GM18519 (cell line): ENCODE data around the gene RBPJ.
A peak's percentile ranks its signal among the peaks of the same experiment; 100 is the strongest.
"Not testable (repeated sequence)": the region's sequence is repeated elsewhere in the genome, so short reads cannot be mapped to it uniquely, and the experiment has no call there.

Source experiments
- ATAC-seq: cut with Tn5 transposase; IDR thresholded peaks from one replicate; pipeline ENCODE4 v1.9.1; 2021; ENCODE audit warnings: mild to moderate bottlenecking, moderate library complexity; ENCODE audit not compliant: unreplicated experiment, low FRiP score

The RBPJ gene

GRCh38 chr4:26369132-26369531 is 48.3 kb downstream of the RBPJ start:
- ATAC-seq = no peak

- ATAC-seq = no peak
Observed at GRCh38 chr4:26369581-26369980, 48.8 kb downstream of the RBPJ start.

GRCh38 chr4:26372076-26372475 is 51.3 kb downstream of the RBPJ start:
- ATAC-seq = no peak

GRCh38 chr4:26372525-26373172 is 51.8 kb downstream of the RBPJ start:
- ATAC-seq = peak; percentile 89

GRCh38 chr4:26375551-26375950 is 54.7 kb downstream of the RBPJ start:
- no peak for ATAC-seq

GRCh38 chr4:26377328-26378311 is 56.8 kb downstream of the RBPJ start:
- ATAC-seq = no peak

GRCh38 chr4:26379837-26380236 is 59.0 kb downstream of the RBPJ start:
- ATAC-seq = no peak

- no peak for ATAC-seq
Observed at GRCh38 chr4:26380740-26381139, 59.9 kb downstream of the RBPJ start.

GRCh38 chr4:26384380-26385057 is 63.7 kb downstream of the RBPJ start:
- no peak for ATAC-seq

- no peak for ATAC-seq
Observed at GRCh38 chr4:26385690-26386089, 64.9 kb downstream of the RBPJ start.

- ATAC-seq = no peak
Observed at GRCh38 chr4:26386386-26386785, 65.6 kb downstream of the RBPJ start.

GRCh38 chr4:26388671-26389070 is 67.9 kb downstream of the RBPJ start:
- ATAC-seq = no peak

GRCh38 chr4:26397086-26397485 is 76.3 kb downstream of the RBPJ start:
- no peak for ATAC-seq

GRCh38 chr4:26400132-26400531 is 79.3 kb downstream of the RBPJ start:
- ATAC-seq = no peak

- ATAC-seq = not testable (repeated sequence)
Observed at GRCh38 chr4:26402017-26402416, 81.2 kb downstream of the RBPJ start.

GRCh38 chr4:26402458-26402857 is 81.6 kb downstream of the RBPJ start:
- ATAC-seq = no peak

- no peak for ATAC-seq
Observed at GRCh38 chr4:26404743-26405206, 84.0 kb downstream of the RBPJ start.

- no peak for ATAC-seq
Observed at GRCh38 chr4:26406346-26406975, 85.6 kb downstream of the RBPJ start.

GRCh38 chr4:26407476-26407875 is 86.7 kb downstream of the RBPJ start:
- ATAC-seq = no peak
